Stimulated activated CD4-positive, alpha-beta T cell treated with anti-CD3 and anti-CD28 coated beads, Interleukin-2, amount 100 ng/mL, for 24 hours (primary cell): Measurements from ENCODE around the gene RPRD1A.
"Not testable (repeated sequence)": the region's sequence is repeated elsewhere in the genome, so short reads cannot be mapped to it uniquely, and the experiment has no call there.

Experiments used
- DNase-seq, 2 donors: peaks; one replicate each; pipeline ENCODE4 v3.0.0-alpha.2; 2020

Gene RPRD1A

GRCh38 chr18:36067055-36067957, at the start of gene RPRD1A:
TSS of gene RPRD1A (minus strand) at chr18:36067559. CDS start at chr18:36067404, 155 bp downstream.
- DNase-seq = peak; percentile 98 to 99

GRCh38 chr18:36116771-36117170, 49.4 kb upstream of the RPRD1A start:
- DNase-seq = not testable (repeated sequence)

- DNase-seq = no peak
Observed at GRCh38 chr18:36114738-36115137, 47.4 kb upstream of the RPRD1A start.

GRCh38 chr18:36114251-36114650, 46.9 kb upstream of the RPRD1A start:
- DNase-seq = no peak

GRCh38 chr18:36112302-36112701, 44.9 kb upstream of the RPRD1A start:
- no peak for DNase-seq

GRCh38 chr18:36109737-36110136, 42.4 kb upstream of the RPRD1A start:
- no peak for DNase-seq

GRCh38 chr18:36108601-36109000, 41.2 kb upstream of the RPRD1A start:
- DNase-seq = no peak

GRCh38 chr18:36108196-36108595, 40.8 kb upstream of the RPRD1A start:
- DNase-seq = no peak

- DNase-seq = no peak
Observed at GRCh38 chr18:36107477-36107876, 40.1 kb upstream of the RPRD1A start.

- DNase-seq = no peak
Observed at GRCh38 chr18:36104749-36105148, 37.4 kb upstream of the RPRD1A start.

GRCh38 chr18:36101943-36102342, 34.6 kb upstream of the RPRD1A start:
- DNase-seq = no peak

GRCh38 chr18:36099311-36099710, 32.0 kb upstream of the RPRD1A start:
- no peak for DNase-seq

GRCh38 chr18:36096955-36097354, 29.6 kb upstream of the RPRD1A start:
- no peak for DNase-seq

GRCh38 chr18:36095936-36096519, 28.7 kb upstream of the RPRD1A start:
- no peak for DNase-seq

- DNase-seq = no peak
Observed at GRCh38 chr18:36094431-36094830, 27.1 kb upstream of the RPRD1A start.

- not testable (repeated sequence) for DNase-seq
Observed at GRCh38 chr18:36092116-36092515, 24.8 kb upstream of the RPRD1A start.

- DNase-seq = no peak
Observed at GRCh38 chr18:36089001-36089400, 21.6 kb upstream of the RPRD1A start.

GRCh38 chr18:36088256-36088655, 20.9 kb upstream of the RPRD1A start:
- DNase-seq = no peak

GRCh38 chr18:36086186-36086585, 18.8 kb upstream of the RPRD1A start:
- no peak for DNase-seq

GRCh38 chr18:36085195-36085594, 17.8 kb upstream of the RPRD1A start:
- no peak for DNase-seq

GRCh38 chr18:36083729-36084128, 16.4 kb upstream of the RPRD1A start:
- no peak for DNase-seq

- not testable (repeated sequence) for DNase-seq
Observed at GRCh38 chr18:36081118-36081517, 13.8 kb upstream of the RPRD1A start.

- DNase-seq = no peak
Observed at GRCh38 chr18:36078751-36079529, 11.6 kb upstream of the RPRD1A start.

GRCh38 chr18:36077764-36078163, 10.4 kb upstream of the RPRD1A start:
- not testable (repeated sequence) for DNase-seq
